GM19099 (cell line): ENCODE measurements around the gene DPP6.
"Not testable (repeated sequence)": the region's sequence is repeated elsewhere in the genome, so short reads cannot be mapped to it uniquely, and the experiment has no call there.

Experiments
- POLR2A ChIP-seq: IDR thresholded peaks from 3 replicates; pipeline ENCODE4 v1.6.1; 2011; ENCODE audit warnings: low read depth; ENCODE audit not compliant: insufficient read length; ENCODE audit errors: extremely low read depth

DPP6 gene

DNA sequence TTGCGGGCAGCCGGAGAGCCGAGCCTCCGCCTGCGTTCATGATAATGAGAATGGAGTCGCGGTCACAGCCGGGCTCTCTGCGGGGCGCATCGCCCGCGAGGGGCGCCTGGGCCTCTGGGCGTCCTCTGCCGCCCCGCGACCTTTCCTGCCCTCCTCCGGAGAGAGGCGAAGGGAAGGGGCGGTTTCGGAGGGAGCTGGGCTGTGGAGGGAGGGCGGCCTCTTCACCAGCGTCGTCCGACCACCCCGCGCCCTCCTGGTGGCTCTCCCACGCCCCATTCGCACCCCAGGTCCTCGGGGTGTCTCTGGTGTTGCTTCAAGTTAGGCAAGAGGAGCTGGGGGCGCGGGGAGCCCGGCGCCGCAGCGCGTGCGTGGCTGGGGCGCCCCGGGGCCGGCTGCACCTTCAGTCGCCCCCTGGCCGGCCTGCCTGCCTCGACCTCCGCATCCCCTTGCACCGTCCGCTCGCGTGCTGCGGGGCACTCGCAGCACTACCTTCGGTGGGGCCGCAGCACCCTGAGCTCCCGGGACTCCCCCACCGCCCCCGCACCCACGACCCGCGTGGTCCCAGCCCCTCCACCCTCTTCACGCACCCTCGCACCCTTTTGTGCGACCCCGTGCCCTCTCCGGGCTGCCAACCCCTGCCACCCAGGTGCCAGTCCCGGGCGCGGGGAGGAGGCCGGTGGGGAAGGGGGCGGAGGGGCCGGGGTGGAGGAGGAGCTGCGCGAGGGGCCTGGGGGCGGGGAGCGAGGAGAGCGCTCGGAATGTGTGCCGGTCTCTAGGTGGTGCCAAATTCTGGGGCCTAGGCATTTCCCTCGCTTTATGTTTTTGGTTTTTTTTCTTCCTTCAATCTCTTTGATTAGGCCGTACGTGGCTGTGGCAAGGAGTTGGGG, at the start of gene DPP6:
Gene DPP6 (plus strand): TSS at position 756 of the 887 bp plus-strand sequence.
- not testable (repeated sequence) for TF ChIP-seq POLR2A

- TF ChIP-seq POLR2A = no peak
Measured at GRCh38 chr7:154167051-154167450, 114.9 kb downstream of the DPP6 start.

- TF ChIP-seq POLR2A = no peak
Measured at GRCh38 chr7:154167807-154168206, 115.6 kb downstream of the DPP6 start.

GRCh38 chr7:154171422-154171821, 119.2 kb downstream of the DPP6 start:
- no peak for TF ChIP-seq POLR2A

GRCh38 chr7:154172236-154172635, 120.0 kb downstream of the DPP6 start:
- no peak for TF ChIP-seq POLR2A

DNA sequence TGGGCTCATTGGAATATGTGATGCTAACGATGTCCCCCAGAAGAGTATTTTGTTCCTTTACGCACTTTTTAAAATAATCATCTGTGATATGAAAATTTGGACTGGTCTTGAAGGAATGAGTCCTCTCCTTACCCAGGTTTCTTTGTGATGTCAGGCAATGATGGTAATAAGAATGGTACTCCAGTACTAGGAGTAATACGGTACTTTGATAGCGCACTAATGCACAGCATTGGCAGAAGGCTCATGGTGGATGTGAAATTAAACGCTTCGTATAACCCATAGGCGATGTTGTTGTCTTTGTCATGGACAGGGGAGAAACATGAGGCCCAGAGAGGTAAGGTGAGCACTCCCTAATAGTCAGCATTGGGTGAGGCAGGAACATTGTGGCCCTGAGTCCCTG, 125.4 kb downstream of the DPP6 start:
- no peak for TF ChIP-seq POLR2A

- TF ChIP-seq POLR2A = no peak
Measured at GRCh38 chr7:154178895-154179294, 126.7 kb downstream of the DPP6 start.

DNA sequence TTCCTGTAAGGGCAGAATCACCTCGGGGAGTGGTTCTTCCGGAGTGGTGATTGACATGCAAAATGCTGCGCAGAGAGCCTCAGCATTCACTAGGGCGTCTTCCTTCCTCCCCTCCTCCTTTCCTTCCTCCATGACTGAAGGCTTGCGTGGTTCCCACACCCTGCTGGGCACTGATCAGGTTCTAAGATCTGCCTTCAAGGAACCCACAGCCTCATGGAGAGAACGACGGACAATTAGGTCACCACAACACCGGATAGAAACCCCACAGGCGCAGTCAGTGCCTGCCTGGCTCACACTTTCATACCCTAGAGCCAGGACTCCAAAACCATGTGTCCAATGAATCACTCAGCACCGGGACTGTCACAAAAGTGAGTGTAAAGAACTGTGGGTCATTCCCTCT, 131.3 kb downstream of the DPP6 start:
- no peak for TF ChIP-seq POLR2A

GRCh38 chr7:154183946-154184345, 131.7 kb downstream of the DPP6 start:
- no peak for TF ChIP-seq POLR2A

- TF ChIP-seq POLR2A = no peak
Measured at GRCh38 chr7:154186811-154187210, 134.6 kb downstream of the DPP6 start.

DNA sequence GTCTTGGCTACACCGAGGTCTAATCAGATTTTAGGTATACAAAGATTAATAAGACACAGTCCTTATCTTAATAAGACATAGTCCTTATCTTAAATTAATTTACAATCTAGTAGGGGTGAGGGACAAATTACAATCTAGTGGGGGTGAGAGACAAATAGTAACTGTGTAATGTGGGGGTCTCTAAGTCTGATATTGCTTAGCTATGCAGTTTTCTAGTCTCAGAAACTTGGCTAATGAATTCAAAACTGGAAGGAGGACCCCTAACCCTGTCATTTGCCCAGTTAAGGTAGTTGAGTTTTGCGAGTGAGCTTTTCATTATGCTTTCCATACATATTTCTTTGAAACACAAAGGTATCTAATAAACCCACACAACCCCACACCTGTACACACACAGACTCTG, 136.1 kb downstream of the DPP6 start:
- no peak for TF ChIP-seq POLR2A

DNA sequence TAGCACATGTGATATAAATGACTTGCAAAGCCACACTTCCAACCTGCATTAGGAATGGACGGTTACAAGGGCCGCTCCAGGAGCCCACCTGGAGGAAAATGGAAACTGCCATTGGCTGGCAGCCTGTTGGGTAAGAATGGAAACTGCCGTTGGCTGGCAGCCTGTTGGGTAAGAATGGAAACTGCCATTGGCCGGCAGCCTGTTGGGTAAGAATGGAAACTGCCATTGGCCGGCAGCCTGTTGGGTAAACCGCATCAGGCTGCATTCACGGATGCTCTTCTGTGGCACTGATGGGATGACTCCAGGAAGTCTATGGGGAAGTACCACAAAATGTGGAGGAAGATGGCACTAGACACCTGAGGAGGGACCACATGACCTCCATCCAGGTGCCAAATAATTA, 143.1 kb downstream of the DPP6 start:
- no peak for TF ChIP-seq POLR2A

GRCh38 chr7:154198481-154198880, 146.3 kb downstream of the DPP6 start:
- no peak for TF ChIP-seq POLR2A

DNA sequence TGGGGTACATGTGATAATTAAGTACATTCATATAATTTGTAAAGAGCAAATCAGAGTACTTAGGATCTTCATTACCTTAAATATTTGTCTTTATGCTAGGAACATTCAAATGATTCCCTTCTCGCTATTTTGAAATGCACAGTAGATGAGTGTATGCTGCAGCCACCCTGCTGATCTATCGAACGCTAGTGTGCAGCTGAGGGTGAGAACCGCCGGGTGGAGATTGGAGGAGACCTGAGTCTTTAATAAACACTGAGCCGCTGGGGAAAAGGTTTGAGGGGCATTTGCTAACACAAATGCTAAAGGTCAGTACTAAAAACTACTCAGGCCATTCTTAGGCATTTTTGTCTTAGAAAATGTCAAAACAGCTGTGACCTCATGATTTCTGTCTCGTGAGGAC, 148.0 kb downstream of the DPP6 start:
- no peak for TF ChIP-seq POLR2A

- no peak for TF ChIP-seq POLR2A
Measured at GRCh38 chr7:154202002-154202401, 149.8 kb downstream of the DPP6 start.

GRCh38 chr7:154204046-154204445, 151.8 kb downstream of the DPP6 start:
- TF ChIP-seq POLR2A = no peak

DNA sequence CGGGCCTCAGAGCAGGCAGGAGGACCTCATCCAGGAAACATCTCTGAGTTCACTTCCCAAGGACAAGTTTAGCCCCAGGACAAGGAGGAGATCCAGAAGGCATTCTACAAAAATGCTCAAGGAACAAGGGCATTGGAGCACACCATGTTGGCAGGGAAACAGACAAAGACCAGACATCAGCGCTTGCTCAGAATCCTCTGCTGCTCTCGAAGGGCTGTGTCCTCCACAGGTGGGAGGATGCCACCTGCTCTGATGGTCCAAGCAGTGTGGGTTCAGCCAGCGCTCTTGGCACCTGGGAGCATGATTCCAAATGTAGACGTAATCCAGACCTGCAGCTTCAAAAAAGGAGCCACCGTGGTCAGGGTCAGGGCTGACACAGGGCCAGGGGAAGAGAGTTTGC, 160.7 kb downstream of the DPP6 start:
- no peak for TF ChIP-seq POLR2A
